ENCODE results near the gene POLR2H. TPM values are rescaled to one million over a fixed set of nuclear protein-coding genes. Genes with fewer than 3 reads are reported as not detected.
"Not testable (repeated sequence)": the region's sequence is repeated elsewhere in the genome, so short reads cannot be mapped to it uniquely, and the experiment has no call there.

The POLR2H gene
- polyA plus RNA-seq, 2 donors = 79.6 to 103 TPM

- H3K27me3 ChIP-seq (ENCODE audit: control insufficient read depth in 1 of 2, insufficient read depth in 2 of 2, low read length in 2 of 2); H3K9me3 ChIP-seq (ENCODE audit: control insufficient read depth in 2 of 2, insufficient read depth in 1 of 2, low read depth in 1 of 2, low read length in 1 of 2); H3K4me3 ChIP-seq (ENCODE audit: low read depth in 1 of 2, low read length in 2 of 2): not testable (repeated sequence)
- 54 to 75% methylated on average over 19 of the region's 19 CpGs for WGBS, 2 donors
- H3K27ac ChIP-seq (ENCODE audit: low read depth in 2 of 2, low read length in 1 of 2) = peak overlapping the region; percentile 98 to 99
- H3K36me3 ChIP-seq (ENCODE audit: control insufficient read depth in 2 of 2, insufficient read depth in 2 of 2, low read length in 1 of 2) = peaks cover 5 to 16% of the 10 kb centered on the region in 2 donors
- H3K4me1 ChIP-seq (ENCODE audit: control insufficient read depth in 2 of 2, insufficient read depth in 2 of 2, low read length in 1 of 2) = peaks cover 2 to 26% of the 10 kb centered on the region in 2 donors
These were observed 21.9 kb upstream of the POLR2H start for GRCh38 chr3:184339451-184340135.

- Histone ChIP-seq H3K4me1 (ENCODE audit: control insufficient read depth in 2 of 2, insufficient read depth in 2 of 2, low read length in 1 of 2) (peaks cover 0 to 29% of the 10 kb centered on the region in 2 donors), H3K9me3 (ENCODE audit: control insufficient read depth in 2 of 2, insufficient read depth in 1 of 2, low read depth in 1 of 2, low read length in 1 of 2) (peaks cover 0 to 2% of the 10 kb centered on the region in 2 donors), H3K36me3 (ENCODE audit: control insufficient read depth in 2 of 2, insufficient read depth in 2 of 2, low read length in 1 of 2) (peaks cover 0 to 18% of the 10 kb centered on the region in 2 donors), H3K27me3 (ENCODE audit: control insufficient read depth in 1 of 2, insufficient read depth in 2 of 2, low read length in 2 of 2) (no peaks in the 10 kb centered on the region), H3K4me3 (ENCODE audit: low read depth in 1 of 2, low read length in 2 of 2) (no peak overlapping the region), H3K27ac (ENCODE audit: low read depth in 2 of 2, low read length in 1 of 2) (peak overlapping the region in 1 of 2 donors; percentile 11)
- WGBS, 2 donors = 54 to 55% methylated on average over 7 of the region's 7 CpGs
These were observed 19.6 kb upstream of the POLR2H start for GRCh38 chr3:184341925-184342324.

- H3K27me3 ChIP-seq (ENCODE audit: control insufficient read depth in 1 of 2, insufficient read depth in 2 of 2, low read length in 2 of 2) = no peaks in the 10 kb centered on the region
- peaks cover 0 to 23% of the 10 kb centered on the region in 2 donors for H3K4me1 ChIP-seq (ENCODE audit: control insufficient read depth in 2 of 2, insufficient read depth in 2 of 2, low read length in 1 of 2)
- no peak overlapping the region for H3K27ac ChIP-seq (ENCODE audit: low read depth in 2 of 2, low read length in 1 of 2)
- no peak overlapping the region for H3K4me3 ChIP-seq (ENCODE audit: low read depth in 1 of 2, low read length in 2 of 2)
- peaks cover 0 to 18% of the 10 kb centered on the region in 2 donors for H3K36me3 ChIP-seq (ENCODE audit: control insufficient read depth in 2 of 2, insufficient read depth in 2 of 2, low read length in 1 of 2)
- peaks cover 0 to 2% of the 10 kb centered on the region in 2 donors for H3K9me3 ChIP-seq (ENCODE audit: control insufficient read depth in 2 of 2, insufficient read depth in 1 of 2, low read depth in 1 of 2, low read length in 1 of 2)
- WGBS, 2 donors = 53 to 70% methylated on average over 5 of the region's 5 CpGs
These were observed 18.2 kb upstream of the POLR2H start for GRCh38 chr3:184343200-184343876.

- Histone ChIP-seq H3K27me3 (ENCODE audit: control insufficient read depth in 1 of 2, insufficient read depth in 2 of 2, low read length in 2 of 2) (no peaks in the 10 kb centered on the region), H3K27ac (ENCODE audit: low read depth in 2 of 2, low read length in 1 of 2) (no peak overlapping the region), H3K4me3 (ENCODE audit: low read depth in 1 of 2, low read length in 2 of 2) (no peak overlapping the region), H3K36me3 (ENCODE audit: control insufficient read depth in 2 of 2, insufficient read depth in 2 of 2, low read length in 1 of 2) (peaks cover 0 to 18% of the 10 kb centered on the region in 2 donors), H3K4me1 (ENCODE audit: control insufficient read depth in 2 of 2, insufficient read depth in 2 of 2, low read length in 1 of 2) (peaks cover 0 to 17% of the 10 kb centered on the region in 2 donors), H3K9me3 (ENCODE audit: control insufficient read depth in 2 of 2, insufficient read depth in 1 of 2, low read depth in 1 of 2, low read length in 1 of 2) (peaks cover 0 to 2% of the 10 kb centered on the region in 2 donors)
- WGBS, 2 donors = 81 to 84% methylated on average over 24 of the region's 24 CpGs
These were observed 16.8 kb upstream of the POLR2H start for GRCh38 chr3:184344579-184345316.

GRCh38 chr3:184345317-184346144 lies 16.0 kb upstream of the POLR2H start:
- peaks cover 0 to 2% of the 10 kb centered on the region in 2 donors for H3K9me3 ChIP-seq (ENCODE audit: control insufficient read depth in 2 of 2, insufficient read depth in 1 of 2, low read depth in 1 of 2, low read length in 1 of 2)
- H3K4me3 ChIP-seq (ENCODE audit: low read depth in 1 of 2, low read length in 2 of 2) = no peak overlapping the region
- H3K4me1 ChIP-seq (ENCODE audit: control insufficient read depth in 2 of 2, insufficient read depth in 2 of 2, low read length in 1 of 2) = peaks cover 0 to 17% of the 10 kb centered on the region in 2 donors
- no peaks in the 10 kb centered on the region for H3K27me3 ChIP-seq (ENCODE audit: control insufficient read depth in 1 of 2, insufficient read depth in 2 of 2, low read length in 2 of 2)
- WGBS, 2 donors = 51 to 52% methylated on average over 14 of the region's 14 CpGs
- H3K27ac ChIP-seq (ENCODE audit: low read depth in 2 of 2, low read length in 1 of 2) = peak overlapping the region in 1 of 2 donors; percentile 70
- H3K36me3 ChIP-seq (ENCODE audit: control insufficient read depth in 2 of 2, insufficient read depth in 2 of 2, low read length in 1 of 2) = peaks cover 0 to 18% of the 10 kb centered on the region in 2 donors

GRCh38 chr3:184346480-184347190 lies 14.9 kb upstream of the POLR2H start:
- Histone ChIP-seq H3K27me3 (ENCODE audit: control insufficient read depth in 1 of 2, insufficient read depth in 2 of 2, low read length in 2 of 2) (no peaks in the 10 kb centered on the region), H3K27ac (ENCODE audit: low read depth in 2 of 2, low read length in 1 of 2) (peak overlapping the region in 1 of 2 donors; percentile 8), H3K9me3 (ENCODE audit: control insufficient read depth in 2 of 2, insufficient read depth in 1 of 2, low read depth in 1 of 2, low read length in 1 of 2) (peaks cover 0 to 2% of the 10 kb centered on the region in 2 donors), H3K4me1 (ENCODE audit: control insufficient read depth in 2 of 2, insufficient read depth in 2 of 2, low read length in 1 of 2) (peaks cover 2 to 16% of the 10 kb centered on the region in 2 donors), H3K4me3 (ENCODE audit: low read depth in 1 of 2, low read length in 2 of 2) (no peak overlapping the region), H3K36me3 (ENCODE audit: control insufficient read depth in 2 of 2, insufficient read depth in 2 of 2, low read length in 1 of 2) (peaks cover 0 to 17% of the 10 kb centered on the region in 2 donors)
- 92 to 93% methylated on average over 20 of the region's 20 CpGs for WGBS, 2 donors

GRCh38 chr3:184347321-184348056 lies 14.0 kb upstream of the POLR2H start:
- H3K27me3 ChIP-seq (ENCODE audit: control insufficient read depth in 1 of 2, insufficient read depth in 2 of 2, low read length in 2 of 2) = no peaks in the 10 kb centered on the region
- 72 to 77% methylated on average over 12 of the region's 12 CpGs for WGBS, 2 donors
- peaks cover 0 to 2% of the 10 kb centered on the region in 2 donors for H3K9me3 ChIP-seq (ENCODE audit: control insufficient read depth in 2 of 2, insufficient read depth in 1 of 2, low read depth in 1 of 2, low read length in 1 of 2)
- peaks cover 2 to 13% of the 10 kb centered on the region in 2 donors for H3K4me1 ChIP-seq (ENCODE audit: control insufficient read depth in 2 of 2, insufficient read depth in 2 of 2, low read length in 1 of 2)
- no peak overlapping the region for H3K4me3 ChIP-seq (ENCODE audit: low read depth in 1 of 2, low read length in 2 of 2)
- no peak overlapping the region for H3K27ac ChIP-seq (ENCODE audit: low read depth in 2 of 2, low read length in 1 of 2)
- peaks cover 0 to 12% of the 10 kb centered on the region in 2 donors for H3K36me3 ChIP-seq (ENCODE audit: control insufficient read depth in 2 of 2, insufficient read depth in 2 of 2, low read length in 1 of 2)

- 79 to 80% methylated on average over 4 of the region's 4 CpGs for WGBS, 2 donors
- Histone ChIP-seq H3K9me3 (ENCODE audit: control insufficient read depth in 2 of 2, insufficient read depth in 1 of 2, low read depth in 1 of 2, low read length in 1 of 2) (peaks cover 0 to 1% of the 10 kb centered on the region in 2 donors), H3K4me3 (ENCODE audit: low read depth in 1 of 2, low read length in 2 of 2) (no peak overlapping the region), H3K4me1 (ENCODE audit: control insufficient read depth in 2 of 2, insufficient read depth in 2 of 2, low read length in 1 of 2) (peaks cover 2 to 12% of the 10 kb centered on the region in 2 donors), H3K27ac (ENCODE audit: low read depth in 2 of 2, low read length in 1 of 2) (no peak overlapping the region), H3K27me3 (ENCODE audit: control insufficient read depth in 1 of 2, insufficient read depth in 2 of 2, low read length in 2 of 2) (no peaks in the 10 kb centered on the region), H3K36me3 (ENCODE audit: control insufficient read depth in 2 of 2, insufficient read depth in 2 of 2, low read length in 1 of 2) (peaks cover 0 to 8% of the 10 kb centered on the region in 2 donors)
These were observed 13.5 kb upstream of the POLR2H start for GRCh38 chr3:184348057-184348382.
